GM23338 (cell line): ENCODE results near the gene CEMIP2. TPM values are rescaled to one million over a fixed set of nuclear protein-coding genes. Genes with fewer than 3 reads are reported as not detected.

Source experiments
- ATAC-seq: fragments of 200-7000 bp; cut with Tn5 transposase; 3 replicates; pipeline ENCODE4 v1.9.1; 2020
- DNase-seq: peaks from one replicate; pipeline ENCODE4 v3.0.0-alpha.2; 2015; ENCODE audit warnings: low spot score
- H2AFZ ChIP-seq: fragments of 200-600 bp; sonication (generic); 2 replicates; pipeline ENCODE4 v1.8.0; 2016; ENCODE audit warnings: antibody characterized with exemption, mild to moderate bottlenecking, moderate library complexity
- H3F3A ChIP-seq: fragments of 200-600 bp; sonication (generic); replicated peaks from 2 replicates; pipeline ENCODE4 v1.8.0; 2017; ENCODE audit warnings: antibody characterized with exemption, mixed run types, low read depth
- H3K27ac ChIP-seq: fragments of 200-600 bp; sonication (generic); 2 replicates; pipeline ENCODE4 v1.6.1; 2016; ENCODE audit warnings: low read depth
- H3K27me3 ChIP-seq: fragments of 200-600 bp; sonication (generic); 2 replicates; pipeline ENCODE4 v1.8.0; 2016; ENCODE audit warnings: mild to moderate bottlenecking, mixed run types, moderate library complexity; ENCODE audit not compliant: insufficient read depth
- H3K36me3 ChIP-seq: fragments of 200-600 bp; sonication (generic); 2 replicates; pipeline ENCODE4 v1.8.0; 2016; ENCODE audit warnings: mild to moderate bottlenecking; ENCODE audit not compliant: insufficient read depth
- H3K4me1 ChIP-seq: fragments of 200-600 bp; sonication (generic); 2 replicates; pipeline ENCODE4 v1.8.0; 2016; ENCODE audit warnings: mild to moderate bottlenecking, moderate library complexity; ENCODE audit not compliant: insufficient read depth
- H3K4me2 ChIP-seq: fragments of 200-600 bp; sonication (generic); 2 replicates; pipeline ENCODE4 v1.7.1; 2017; ENCODE audit warnings: mixed run types
- H3K4me3 ChIP-seq: fragments of 200-600 bp; sonication (generic); 2 replicates; pipeline ENCODE4 v1.6.1; 2016; ENCODE audit warnings: mixed run types
- H3K79me2 ChIP-seq: fragments of 200-600 bp; sonication (generic); replicated peaks from 2 replicates; pipeline ENCODE4 v1.8.0; 2017; ENCODE audit warnings: mild to moderate bottlenecking; ENCODE audit not compliant: insufficient read depth
- H3K9me2 ChIP-seq: fragments of 200-600 bp; sonication (generic); 2 replicates; pipeline ENCODE4 v1.8.0; 2017; ENCODE audit not compliant: insufficient read depth
- H4K20me1 ChIP-seq: fragments of 200-600 bp; sonication (generic); replicated peaks from 2 replicates; pipeline ENCODE4 v1.8.0; 2017; ENCODE audit warnings: mild to moderate bottlenecking; ENCODE audit not compliant: insufficient read depth
- H3K27ac Mint-ChIP-seq: 2 replicates; pipeline ENCODE4 v1.8.0; 2020; ENCODE audit warnings: inconsistent platforms, mild to moderate bottlenecking, moderate library complexity, mixed read lengths
- H3K27me3 Mint-ChIP-seq: 3 replicates; pipeline ENCODE4 v1.8.0; 2022; ENCODE audit warnings: low read depth, mild to moderate bottlenecking, moderate library complexity, mixed read lengths, inconsistent platforms; ENCODE audit not compliant: insufficient read depth, poor library complexity
- H3K36me3 Mint-ChIP-seq: 3 replicates; pipeline ENCODE4 v1.8.0; 2021; ENCODE audit warnings: low read depth, mild to moderate bottlenecking, inconsistent platforms, moderate library complexity, mixed read lengths
- H3K4me1 Mint-ChIP-seq: 3 replicates; pipeline ENCODE4 v1.8.0; 2020; ENCODE audit warnings: mild to moderate bottlenecking, inconsistent platforms, mixed read lengths
- H3K4me3 Mint-ChIP-seq: 3 replicates; pipeline ENCODE4 v1.8.0; 2021; ENCODE audit warnings: moderate library complexity, mild to moderate bottlenecking, inconsistent platforms, mixed read lengths
- H3K9me3 Mint-ChIP-seq: 3 replicates; pipeline ENCODE4 v1.8.0; 2020; ENCODE audit warnings: moderate library complexity, mild to moderate bottlenecking, inconsistent platforms, mixed read lengths
- CTCF ChIP-seq, 2 experiments: fragments of 200-600 bp in 1 of 2; sonication (generic) in 1 of 2; conservative IDR thresholded peaks; 2 replicates each; pipeline versions ENCODE4 v1.5.1 to v1.6.1; 2016 to 2017; ENCODE audit warnings: antibody characterized with exemption in 2 of 2, low read depth in 2 of 2, mild to moderate bottlenecking in 2 of 2, moderate library complexity in 1 of 2
- ETS1 ChIP-seq: IDR thresholded peaks from 2 replicates; pipeline ENCODE4 v1.6.1; 2016; ENCODE audit warnings: antibody characterized with exemption
- EZH2 ChIP-seq: fragments of 200-600 bp; sonication (generic); IDR thresholded peaks from one replicate; pipeline ENCODE4 v1.8.0; 2017; ENCODE audit warnings: antibody characterized with exemption, mild to moderate bottlenecking, low read depth; ENCODE audit not compliant: unreplicated experiment
- EZH2phosphoT487 ChIP-seq: fragments of 200-600 bp; sonication (generic); IDR thresholded peaks from one replicate; pipeline ENCODE4 v1.8.1; 2018; ENCODE audit warnings: antibody characterized with exemption; ENCODE audit not compliant: unreplicated experiment
- JUNB ChIP-seq: IDR thresholded peaks from one replicate; pipeline ENCODE4 v1.6.1; 2016; ENCODE audit warnings: antibody characterized with exemption; ENCODE audit not compliant: unreplicated experiment
- NANOG ChIP-seq: IDR thresholded peaks from 2 replicates; pipeline ENCODE4 v1.6.1; 2016; ENCODE audit warnings: antibody characterized with exemption, borderline replicate concordance
- POLR2AphosphoS5 ChIP-seq: IDR thresholded peaks from 2 replicates; pipeline ENCODE4 v1.6.1; 2016; ENCODE audit warnings: antibody characterized with exemption, low read depth
- REST ChIP-seq: IDR thresholded peaks from one replicate; pipeline ENCODE4 v1.6.1; 2018; ENCODE audit warnings: antibody characterized with exemption; ENCODE audit not compliant: unreplicated experiment
- STAT1 ChIP-seq: IDR thresholded peaks from one replicate; pipeline ENCODE4 v1.6.1; 2016; ENCODE audit warnings: antibody characterized with exemption; ENCODE audit not compliant: unreplicated experiment
- ZNF114 ChIP-seq: fragments of 250-450 bp; sonication (Bioruptor Pico); IDR thresholded peaks from 2 replicates; pipeline ENCODE4 v1.5.0; 2020; ENCODE audit warnings: mild to moderate bottlenecking, moderate library complexity
- ZNF331 ChIP-seq: fragments of 250-450 bp; sonication (Bioruptor Pico); IDR thresholded peaks from 2 replicates; pipeline ENCODE4 v1.5.0; 2020; ENCODE audit warnings: low read depth, mild to moderate bottlenecking, moderate library complexity
- polyA plus RNA-seq: library from polyadenylated mRNA; unstranded; fragments of >200 nt; fragmentation: Nextera tagmentation; extraction: Ambion mirVana; gene quantifications from 2 replicates; pipeline ENCODE4 v1.2.1, GENCODE V29; 2016
- total RNA-seq: library from RNA; depleted of rRNA; stranded (reverse); fragments of >200 nt; shearing (Covaris generic); gene quantifications from 2 replicates; pipeline ENCODE4 v1.2.3, GENCODE V29; 2014

Gene CEMIP2
- total and polyA plus RNA-seq, 2 experiments from 2014 or later, result 23.0 to 76.7 TPM

GRCh38 chr9:71814815-71815214 lies 46.5 kb upstream of the CEMIP2 start (continued):
- no peak for TF ChIP-seq CTCF (conservative IDR thresholded peaks at IDR 0.05; ENCODE audit: low read depth in 2 of 2)
- TF ChIP-seq EZH2, result no peak
- TF ChIP-seq STAT1, result no peak
- no peak for TF ChIP-seq NANOG
- TF ChIP-seq REST, result no peak
- TF ChIP-seq JUNB, result no peak

- H3K27me3 Mint-ChIP-seq, result no peaks in the 10 kb centered on the region
- Histone ChIP-seq H4K20me1 (no peaks in the 10 kb centered on the region), H2AFZ (no peak overlapping the region; the same call in 1 of the 2 replicates), H3F3A (no peaks in the 10 kb centered on the region), H3K36me3 (no peaks in the 10 kb centered on the region), H3K27ac (no peak overlapping the region), H3K4me2 (no peak overlapping the region), H3K9me2 (no peaks in the 10 kb centered on the region), H3K79me2 (no peaks in the 10 kb centered on the region), H3K4me3 (no peak overlapping the region), H3K27me3 (no peaks in the 10 kb centered on the region), H3K4me1 (peaks cover 9% of the 10 kb centered on the region; the same call in 1 of the 2 replicates)
- no peak for DNase-seq
- no peak overlapping the region for H3K4me3 Mint-ChIP-seq
- peaks cover 12% of the 10 kb centered on the region for H3K4me1 Mint-ChIP-seq
- ATAC-seq, result no peak
- no peak overlapping the region for H3K27ac Mint-ChIP-seq
- no peaks in the 10 kb centered on the region for H3K36me3 Mint-ChIP-seq
- H3K9me3 Mint-ChIP-seq, result no peaks in the 10 kb centered on the region
- TF ChIP-seq ZNF331, result no peak
- no peak for TF ChIP-seq CTCF (conservative IDR thresholded peaks at IDR 0.05; ENCODE audit: low read depth in 2 of 2)
- TF ChIP-seq EZH2phosphoT487, result no peak
- no peak for TF ChIP-seq POLR2AphosphoS5
- no peak for TF ChIP-seq EZH2
- TF ChIP-seq REST, result no peak
- no peak for TF ChIP-seq STAT1
- no peak for TF ChIP-seq JUNB
- no peak for TF ChIP-seq ETS1
- TF ChIP-seq ZNF114, result no peak
These were observed 45.9 kb upstream of the CEMIP2 start for GRCh38 chr9:71814226-71814625.
